COLO668 (cell line): ENCODE measurements around the gene KRTAP4-5.
"Not testable (repeated sequence)": the region's sequence is repeated elsewhere in the genome, so short reads cannot be mapped to it uniquely, and the experiment has no call there.

Experiments used
- DNase-seq: peaks from one replicate; lab custom pipeline; 2025; ENCODE audit not compliant: unreplicated experiment; lab: John Stamatoyannopoulos, UW

Gene KRTAP4-5

GRCh38 chr17:41149652-41149985 is at the start of gene KRTAP4-5:
Gene KRTAP4-5, minus strand, starts transcription at chr17:41149825. Its CDS starts 58 bp downstream, at chr17:41149767.
- DNase-seq, result no peak

DNA sequence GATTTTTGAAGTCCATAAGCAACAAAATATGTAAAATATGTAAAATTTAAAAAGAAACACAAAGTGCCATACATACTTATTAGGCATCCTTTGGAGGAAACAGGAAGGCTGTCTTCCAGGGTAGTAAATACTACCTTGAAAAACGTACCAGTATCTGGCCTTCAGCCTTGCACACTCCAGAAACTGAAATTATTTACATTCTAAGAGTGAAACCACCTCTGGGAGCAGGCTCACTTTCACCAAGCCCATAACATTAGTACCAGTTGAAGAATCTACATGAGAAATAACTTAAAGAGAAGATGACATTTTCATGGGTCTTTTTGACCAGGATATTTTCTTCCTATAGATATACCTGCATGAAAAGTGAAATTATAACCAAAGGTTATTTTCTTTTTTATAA is 46.4 kb upstream of the KRTAP4-5 start:
- no peak for DNase-seq

GRCh38 chr17:41190328-41190727 is 40.7 kb upstream of the KRTAP4-5 start:
- DNase-seq, result no peak

GRCh38 chr17:41189837-41190318 is 40.3 kb upstream of the KRTAP4-5 start, which contains the start of gene KRTAP9-1:
Gene KRTAP9-1, plus strand, starts transcription at chr17:41189887. Its CDS starts 0 bp downstream, at chr17:41189887.
- DNase-seq, result peak; percentile 12

DNA sequence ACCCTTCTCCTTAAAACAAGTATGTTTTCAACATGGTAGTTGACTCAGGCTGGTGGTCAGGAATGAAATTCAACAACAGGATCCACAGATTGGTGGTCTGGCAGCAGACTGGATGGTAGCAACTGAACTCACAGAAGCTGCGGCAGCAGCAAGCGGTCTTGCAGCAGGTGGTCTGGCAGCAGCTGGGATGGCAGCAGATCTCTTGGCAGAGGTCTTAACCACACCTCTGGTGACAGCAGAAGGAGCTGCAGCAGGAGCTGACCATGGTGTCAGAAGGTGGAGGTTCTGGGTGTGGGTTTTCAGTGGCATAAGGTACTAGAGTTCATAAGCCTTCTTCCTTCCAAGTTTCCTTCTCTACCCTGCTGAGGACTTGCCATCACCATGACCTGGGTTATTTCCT is 37.2 kb upstream of the KRTAP4-5 start:
- DNase-seq, result no peak

- no peak for DNase-seq
These were observed 35.4 kb upstream of the KRTAP4-5 start for GRCh38 chr17:41185001-41185400.

DNA sequence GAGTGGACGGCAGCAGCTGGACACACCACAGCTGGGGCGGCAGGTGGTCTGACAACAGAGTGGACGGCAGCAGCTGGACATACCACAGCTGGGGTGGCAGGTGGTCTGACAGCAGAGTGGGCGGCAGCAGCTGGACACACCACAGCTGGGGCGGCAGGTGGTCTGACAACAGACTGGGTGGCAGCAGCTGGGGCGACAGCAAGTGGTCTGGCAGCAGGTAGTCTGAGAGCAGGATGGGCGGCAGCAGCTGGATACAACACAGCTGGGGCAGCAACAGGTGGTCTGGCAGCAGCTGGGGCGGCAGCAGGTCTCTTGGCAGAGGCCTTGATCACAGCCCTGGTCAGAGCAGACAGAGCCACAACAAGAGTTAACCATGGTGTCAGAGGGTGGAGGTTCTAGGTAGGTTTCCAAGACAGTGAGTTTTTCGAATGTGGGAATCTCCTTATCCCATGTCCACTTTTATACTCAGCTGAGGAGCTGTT is 34.9 kb upstream of the KRTAP4-5 start, which contains the start of gene KRTAP4-1:
KRTAP4-1 (minus strand) TSS at position 432 of the 482 bp plus-strand sequence; CDS start at position 375, 57 bp downstream.
- DNase-seq, result peak; percentile 15

DNA sequence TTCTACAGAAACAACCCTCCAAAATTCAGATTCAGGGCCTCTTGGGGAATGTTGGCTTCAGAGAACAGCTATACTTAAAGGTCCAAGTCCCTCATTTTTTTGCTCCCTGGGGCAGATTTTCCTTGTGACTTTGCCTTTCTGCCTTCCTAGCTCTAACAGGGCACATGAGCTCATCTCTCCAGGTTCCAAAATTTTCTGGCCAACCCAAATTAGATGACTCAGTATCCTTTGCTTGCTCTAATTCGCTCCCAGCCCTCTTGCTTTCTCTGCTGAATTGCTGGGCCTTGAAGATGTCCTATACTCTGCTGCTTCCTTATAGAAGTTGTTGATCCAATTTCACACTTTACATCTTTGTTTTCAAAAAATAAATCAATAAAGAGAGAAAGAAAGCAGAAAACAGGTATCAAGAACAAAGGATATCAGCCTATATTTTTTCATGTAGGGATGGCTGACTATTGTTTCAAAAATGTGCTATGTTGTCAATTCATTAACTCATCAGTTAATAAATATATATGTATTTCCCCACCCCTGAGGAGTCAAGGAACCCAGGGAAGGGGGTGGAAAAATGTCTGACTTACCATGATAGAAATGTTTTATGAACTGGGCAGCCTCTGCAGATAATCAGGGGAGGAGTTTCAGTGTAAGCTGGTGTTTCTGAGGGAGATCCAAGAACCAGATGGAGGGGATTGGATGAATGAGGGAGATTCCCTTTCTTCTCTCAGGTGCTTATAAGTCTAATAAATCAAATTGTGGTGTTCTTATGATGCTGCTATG is 29.4 kb upstream of the KRTAP4-5 start:
- no peak for DNase-seq

DNA sequence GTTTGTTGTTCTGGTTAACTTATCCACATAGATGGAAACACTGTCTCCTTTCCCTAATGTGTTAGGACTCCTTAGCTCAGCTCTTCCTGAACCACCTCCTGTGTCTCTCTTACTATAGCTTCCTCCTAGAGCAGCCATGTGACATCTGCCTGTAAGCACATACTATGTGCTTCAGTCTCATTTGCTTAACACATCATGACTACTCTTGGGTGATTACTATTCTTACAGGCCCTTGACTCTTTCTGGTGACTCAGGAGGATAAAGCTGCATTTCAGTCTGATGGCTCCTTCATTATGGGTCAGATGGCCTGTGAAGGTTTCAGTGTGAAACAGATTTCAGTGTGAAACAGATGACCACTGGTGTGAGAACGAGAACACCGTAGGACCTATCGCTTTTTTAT is 28.7 kb upstream of the KRTAP4-5 start:
- DNase-seq, result no peak

GRCh38 chr17:41177727-41178271 is 28.2 kb upstream of the KRTAP4-5 start, which contains the start of gene KRTAP4-2:
Gene KRTAP4-2, minus strand, starts transcription at chr17:41178221. Its CDS starts 57 bp downstream, at chr17:41178164.
- DNase-seq, result no peak

- no peak for DNase-seq
These were observed 27.2 kb upstream of the KRTAP4-5 start for GRCh38 chr17:41176744-41177387.

GRCh38 chr17:41171886-41172285 is 22.3 kb upstream of the KRTAP4-5 start:
- DNase-seq, result no peak

DNA sequence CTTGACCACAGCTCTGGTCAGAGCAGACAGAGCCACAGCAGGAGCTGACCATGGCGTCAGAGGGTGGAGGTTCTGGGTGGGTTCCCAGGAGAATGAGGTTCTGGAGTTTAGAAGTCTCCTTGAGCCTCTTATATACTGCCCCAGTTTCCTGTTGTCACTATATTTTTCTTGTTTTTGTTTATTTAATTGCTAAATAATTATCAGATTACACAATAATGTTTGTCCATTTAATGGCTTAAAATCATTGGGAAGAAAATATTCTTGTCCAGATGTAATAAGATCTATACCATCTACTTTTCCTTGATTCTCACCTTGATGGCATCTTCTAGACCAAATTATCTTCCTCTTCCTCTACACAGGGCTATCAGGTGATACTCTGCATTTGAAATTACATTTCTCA is 18.5 kb upstream of the KRTAP4-5 start, which contains the start of gene KRTAP4-3:
KRTAP4-3 (minus strand) TSS at position 101 of the 400 bp plus-strand sequence; CDS start at position 52, 49 bp downstream.
- no peak for DNase-seq

DNA sequence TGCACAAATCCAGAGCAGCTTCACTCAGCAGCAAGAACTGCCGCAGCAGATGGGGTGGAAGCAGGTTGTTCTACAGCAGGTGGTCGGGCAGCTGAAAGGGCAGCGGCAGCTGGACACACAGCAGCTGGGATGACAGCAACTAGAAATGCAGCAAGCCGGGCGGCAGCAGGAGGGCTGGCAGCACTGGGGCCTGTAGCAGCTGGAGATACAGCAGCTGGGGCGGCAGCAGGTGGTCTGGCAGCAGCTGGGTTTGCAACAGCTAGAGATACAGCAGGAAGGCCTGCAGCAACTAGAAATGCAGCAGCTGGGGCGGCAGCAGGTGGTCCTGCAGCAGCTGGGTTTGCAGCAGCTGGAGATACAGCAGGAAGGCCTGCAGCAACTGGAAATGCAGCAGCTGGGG is 17.9 kb upstream of the KRTAP4-5 start:
- DNase-seq, result peak; percentile 17

GRCh38 chr17:41163828-41164227 is 14.2 kb upstream of the KRTAP4-5 start:
- DNase-seq, result no peak

GRCh38 chr17:41160648-41161047 is 11.0 kb upstream of the KRTAP4-5 start, which contains the start of gene KRTAP4-4:
Gene KRTAP4-4, minus strand, starts transcription at chr17:41160748. Its CDS starts 57 bp downstream, at chr17:41160691.
- DNase-seq, result no peak

GRCh38 chr17:41160190-41160589 is 10.6 kb upstream of the KRTAP4-5 start:
- DNase-seq, result not testable (repeated sequence)

- DNase-seq, result no peak
These were observed 4.2 kb upstream of the KRTAP4-5 start for GRCh38 chr17:41153856-41154255.

DNA sequence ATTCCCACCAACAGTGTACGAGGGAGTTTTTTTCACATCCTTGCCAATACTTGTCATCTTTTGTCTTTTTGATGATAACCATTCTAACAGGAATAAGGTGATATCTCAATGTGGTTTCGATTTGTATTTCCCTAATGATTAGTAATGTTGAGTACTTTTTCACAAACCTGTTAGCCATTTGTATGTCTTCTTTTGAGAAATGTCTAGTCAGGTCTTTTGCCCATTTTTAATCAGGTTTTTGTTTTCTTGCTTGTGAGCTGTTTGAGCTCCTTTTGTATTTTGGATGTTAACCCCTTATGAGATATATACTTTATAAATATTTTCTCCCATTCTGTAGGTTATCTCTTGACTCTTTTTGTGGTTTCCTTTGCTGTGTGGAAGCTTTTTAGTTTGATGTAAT is 1.9 kb upstream of the KRTAP4-5 start:
- DNase-seq, result no peak

DNA sequence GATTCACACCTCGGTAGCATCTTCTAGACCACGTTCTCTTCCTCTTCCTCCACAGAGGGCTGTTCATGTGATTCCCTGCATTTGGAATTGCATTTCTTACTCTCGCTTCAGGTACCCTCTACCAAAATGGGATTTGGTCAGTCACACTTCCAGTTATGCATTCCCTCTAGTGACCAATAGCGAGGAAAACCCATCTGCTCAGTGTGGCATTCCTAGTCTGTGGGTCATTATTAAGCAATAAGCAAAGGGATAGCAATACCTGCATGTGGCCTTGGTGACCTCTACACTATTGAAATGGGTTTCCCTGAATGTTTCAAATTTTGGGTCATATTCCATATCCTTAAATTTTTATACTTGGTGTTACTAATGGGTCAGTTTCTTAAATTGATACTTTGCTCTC is 401 bp upstream of the KRTAP4-5 start:
- DNase-seq, result no peak

GRCh38 chr17:41148971-41149651 is 514 bp downstream of the KRTAP4-5 start:
- not testable (repeated sequence) for DNase-seq
